ENCODE data around the gene ADD3.

DNA sequence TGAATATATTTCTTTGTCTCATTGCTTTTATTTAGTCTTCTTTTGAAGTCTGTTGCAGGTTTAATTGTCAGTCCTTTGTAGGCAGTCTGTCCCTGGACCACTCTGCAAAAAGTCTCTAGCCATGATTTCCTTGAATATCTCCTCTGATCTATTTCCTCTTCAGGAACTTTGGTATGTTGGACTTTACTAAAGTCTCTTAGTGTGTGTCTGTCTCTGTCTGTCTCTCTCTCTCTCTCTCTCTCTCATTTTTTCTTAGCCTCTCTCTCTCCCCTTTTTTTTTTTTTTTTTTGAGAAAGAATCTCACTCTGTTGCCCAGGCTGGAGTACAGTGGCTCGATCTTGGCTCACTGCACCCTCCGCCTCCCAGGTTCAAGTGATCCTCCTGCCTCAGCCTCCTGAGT is 57.5 kb downstream of the ADD3 start:
- TF ChIP-seq, protein P1, sequence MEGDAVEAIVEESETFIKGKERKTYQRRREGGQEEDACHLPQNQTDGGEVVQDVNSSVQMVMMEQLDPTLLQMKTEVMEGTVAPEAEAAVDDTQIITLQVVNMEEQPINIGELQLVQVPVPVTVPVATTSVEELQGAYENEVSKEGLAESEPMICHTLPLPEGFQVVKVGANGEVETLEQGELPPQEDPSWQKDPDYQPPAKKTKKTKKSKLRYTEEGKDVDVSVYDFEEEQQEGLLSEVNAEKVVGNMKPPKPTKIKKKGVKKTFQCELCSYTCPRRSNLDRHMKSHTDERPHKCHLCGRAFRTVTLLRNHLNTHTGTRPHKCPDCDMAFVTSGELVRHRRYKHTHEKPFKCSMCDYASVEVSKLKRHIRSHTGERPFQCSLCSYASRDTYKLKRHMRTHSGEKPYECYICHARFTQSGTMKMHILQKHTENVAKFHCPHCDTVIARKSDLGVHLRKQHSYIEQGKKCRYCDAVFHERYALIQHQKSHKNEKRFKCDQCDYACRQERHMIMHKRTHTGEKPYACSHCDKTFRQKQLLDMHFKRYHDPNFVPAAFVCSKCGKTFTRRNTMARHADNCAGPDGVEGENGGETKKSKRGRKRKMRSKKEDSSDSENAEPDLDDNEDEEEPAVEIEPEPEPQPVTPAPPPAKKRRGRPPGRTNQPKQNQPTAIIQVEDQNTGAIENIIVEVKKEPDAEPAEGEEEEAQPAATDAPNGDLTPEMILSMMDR (conservative IDR thresholded peaks at IDR 0.05; ENCODE audit: low read length): no peak
- TF ChIP-seq EZH2phosphoT487 (IDR thresholded peaks at IDR 0.05; ENCODE audit: borderline replicate concordance): no peak
